Ishikawa (cell line): ENCODE results near the gene IGF1R.

Experiments
- CEBPB ChIP-seq: IDR thresholded peaks from 2 replicates; pipeline ENCODE4 v1.6.1; 2012
- EP300 ChIP-seq: IDR thresholded peaks from 2 replicates; pipeline ENCODE4 v1.6.1; 2012; ENCODE audit warnings: borderline replicate concordance
- FOXM1 ChIP-seq: IDR thresholded peaks from 2 replicates; pipeline ENCODE4 v1.6.1; 2012; ENCODE audit warnings: low read depth, borderline replicate concordance
- RAD21 ChIP-seq: IDR thresholded peaks from 2 replicates; pipeline ENCODE4 v1.6.1; 2012; ENCODE audit warnings: low read depth
- REST ChIP-seq: IDR thresholded peaks from 2 replicates; pipeline ENCODE4 v1.6.1; 2012; ENCODE audit warnings: low read depth, mild to moderate bottlenecking
- TAF1 ChIP-seq: IDR thresholded peaks from 2 replicates; pipeline ENCODE4 v1.6.1; 2012; ENCODE audit warnings: low read depth, mild to moderate bottlenecking
- TCF12 ChIP-seq: IDR thresholded peaks from 2 replicates; pipeline ENCODE4 v1.6.1; 2012; ENCODE audit warnings: low read depth
- TEAD4 ChIP-seq: IDR thresholded peaks from 2 replicates; pipeline ENCODE4 v1.6.1; 2012
- USF1 ChIP-seq: IDR thresholded peaks from 2 replicates; pipeline ENCODE4 v1.6.1; 2012
- YY1 ChIP-seq: IDR thresholded peaks from 2 replicates; pipeline ENCODE4 v1.6.1; 2012; ENCODE audit warnings: low read depth
- TF ChIP-seq, protein P1 (sequence below): IDR thresholded peaks from 2 replicates; pipeline ENCODE4 v1.6.1; 2012

GRCh38 chr15:98620020-98620419 is 28.3 kb upstream of the IGF1R start:
- no peak for TF ChIP-seq CEBPB
- no peak for TF ChIP-seq EP300
- TF ChIP-seq YY1 = no peak
- TF ChIP-seq TAF1 = no peak
- TF ChIP-seq TCF12 = no peak
- TF ChIP-seq RAD21 = no peak
- TF ChIP-seq FOXM1 = no peak
- TF ChIP-seq TEAD4 = no peak
- TF ChIP-seq, protein P1, sequence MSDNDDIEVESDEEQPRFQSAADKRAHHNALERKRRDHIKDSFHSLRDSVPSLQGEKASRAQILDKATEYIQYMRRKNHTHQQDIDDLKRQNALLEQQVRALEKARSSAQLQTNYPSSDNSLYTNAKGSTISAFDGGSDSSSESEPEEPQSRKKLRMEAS = no peak
- no peak for TF ChIP-seq REST
- no peak for TF ChIP-seq USF1
